GM12801 (cell line): ENCODE data around the gene AADAC.

ENCODE experiments used
- CTCF ChIP-seq: IDR thresholded peaks from one replicate; pipeline ENCODE4 v1.5.1; 2011; ENCODE audit warnings: control low read depth; ENCODE audit not compliant: insufficient read length; ENCODE audit errors: extremely low read depth

AADAC gene

GRCh38 chr3:151863611-151864010, 49.7 kb downstream of the AADAC start:
- TF ChIP-seq CTCF = no peak

GRCh38 chr3:151864423-151865101, 50.6 kb downstream of the AADAC start:
- no peak for TF ChIP-seq CTCF

- no peak for TF ChIP-seq CTCF
These were observed 52.9 kb downstream of the AADAC start for GRCh38 chr3:151866711-151867410.

- TF ChIP-seq CTCF = no peak
These were observed 53.8 kb downstream of the AADAC start for GRCh38 chr3:151867666-151868065.

DNA sequence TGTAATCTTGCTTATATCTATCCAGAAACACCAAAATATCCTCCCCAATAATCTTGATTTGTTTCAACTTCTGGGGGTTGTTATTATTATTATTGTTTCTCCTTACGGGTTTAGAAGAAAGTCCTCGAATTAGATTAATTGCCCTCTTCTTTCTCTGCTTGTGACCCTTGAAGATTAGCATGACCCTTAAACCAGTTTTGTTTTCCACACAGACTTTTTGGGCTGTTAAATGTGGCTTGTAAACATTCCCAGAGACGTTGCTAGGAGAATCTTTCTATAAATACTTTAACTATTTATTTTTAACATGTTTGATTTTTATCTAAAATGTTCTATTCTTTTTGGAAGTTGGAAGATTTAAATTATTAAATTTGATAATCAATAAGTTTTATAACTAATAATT, 55.3 kb downstream of the AADAC start:
- no peak for TF ChIP-seq CTCF

DNA sequence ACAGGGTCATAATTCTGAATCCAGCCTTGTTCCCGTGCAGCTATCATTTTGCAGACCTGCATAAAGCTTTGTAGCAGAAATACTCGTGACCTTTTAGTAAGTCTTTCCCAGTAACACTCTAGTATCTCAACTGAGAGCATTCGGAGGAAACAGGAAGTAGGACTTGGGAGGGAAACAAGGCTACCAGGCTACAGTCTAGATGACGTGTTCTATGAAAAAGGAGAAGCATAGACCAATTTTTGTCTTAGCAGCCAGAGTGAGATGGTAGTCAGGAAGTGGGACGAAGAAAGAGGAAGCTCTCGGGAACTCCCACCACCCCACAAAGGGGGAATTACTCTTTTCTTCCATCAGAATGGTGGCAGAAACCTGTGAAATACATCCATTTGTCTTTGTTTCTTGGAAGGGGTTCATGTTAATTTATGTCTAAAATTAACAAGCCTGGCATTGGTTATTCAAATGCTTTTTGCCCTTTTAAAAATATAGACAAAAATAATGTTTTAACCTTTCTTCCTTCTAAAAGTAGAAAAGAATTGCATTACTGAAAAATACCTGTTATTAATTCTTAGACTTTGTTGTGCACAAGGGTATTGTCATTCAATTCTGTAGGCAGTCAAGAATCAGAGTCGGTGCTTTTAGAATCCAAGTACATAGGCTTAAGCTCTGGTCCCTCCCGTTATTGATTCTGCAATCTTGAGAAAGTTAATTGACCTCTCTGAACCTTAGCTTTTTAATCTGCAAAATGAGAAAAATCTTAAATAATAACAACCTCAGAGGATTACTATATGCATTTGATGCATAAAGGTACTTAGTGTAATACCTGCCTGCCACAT, 57.9 kb downstream of the AADAC start:
- no peak for TF ChIP-seq CTCF

DNA sequence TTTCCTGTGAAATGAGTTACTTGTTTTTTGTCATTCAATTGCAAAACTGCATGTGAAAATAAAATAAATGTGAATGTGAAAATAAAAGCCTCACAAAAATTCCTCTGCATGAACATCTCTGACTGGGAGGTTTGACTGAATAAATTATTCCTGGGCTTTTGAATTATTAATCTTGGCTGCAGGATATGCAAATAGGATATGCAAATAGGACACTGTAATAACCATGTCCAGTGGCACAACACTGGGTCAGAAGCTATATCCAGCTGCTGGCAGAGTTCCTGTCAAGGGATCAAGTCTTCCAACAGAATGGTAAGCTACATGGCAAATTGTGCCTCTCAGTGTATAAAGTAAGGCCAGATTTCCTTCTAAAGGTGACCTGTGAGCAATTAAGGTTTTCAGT, 59.5 kb downstream of the AADAC start, which contains the start of gene SUCNR1:
Gene SUCNR1, plus strand, starts transcription at position 246 of the 400 bp plus-strand sequence. CDS start 6,250 bp downstream, outside the sequence.
- TF ChIP-seq CTCF = no peak
